GM23248 (cell line): ENCODE data around the gene HMG20B.

Experiments used
- EZH2 ChIP-seq: fragments of 200-600 bp; sonication (generic); IDR thresholded peaks from 2 replicates; pipeline ENCODE4 v1.6.1; 2018; ENCODE audit warnings: antibody characterized with exemption, mild to moderate bottlenecking; ENCODE audit not compliant: insufficient read depth, poor library complexity, severe bottlenecking
- EZH2phosphoT487 ChIP-seq: fragments of 200-600 bp; sonication (generic); IDR thresholded peaks from 2 replicates; pipeline ENCODE4 v1.6.1; 2018; ENCODE audit warnings: antibody characterized with exemption, moderate library complexity, mild to moderate bottlenecking, low read depth; ENCODE audit not compliant: insufficient read depth

DNA sequence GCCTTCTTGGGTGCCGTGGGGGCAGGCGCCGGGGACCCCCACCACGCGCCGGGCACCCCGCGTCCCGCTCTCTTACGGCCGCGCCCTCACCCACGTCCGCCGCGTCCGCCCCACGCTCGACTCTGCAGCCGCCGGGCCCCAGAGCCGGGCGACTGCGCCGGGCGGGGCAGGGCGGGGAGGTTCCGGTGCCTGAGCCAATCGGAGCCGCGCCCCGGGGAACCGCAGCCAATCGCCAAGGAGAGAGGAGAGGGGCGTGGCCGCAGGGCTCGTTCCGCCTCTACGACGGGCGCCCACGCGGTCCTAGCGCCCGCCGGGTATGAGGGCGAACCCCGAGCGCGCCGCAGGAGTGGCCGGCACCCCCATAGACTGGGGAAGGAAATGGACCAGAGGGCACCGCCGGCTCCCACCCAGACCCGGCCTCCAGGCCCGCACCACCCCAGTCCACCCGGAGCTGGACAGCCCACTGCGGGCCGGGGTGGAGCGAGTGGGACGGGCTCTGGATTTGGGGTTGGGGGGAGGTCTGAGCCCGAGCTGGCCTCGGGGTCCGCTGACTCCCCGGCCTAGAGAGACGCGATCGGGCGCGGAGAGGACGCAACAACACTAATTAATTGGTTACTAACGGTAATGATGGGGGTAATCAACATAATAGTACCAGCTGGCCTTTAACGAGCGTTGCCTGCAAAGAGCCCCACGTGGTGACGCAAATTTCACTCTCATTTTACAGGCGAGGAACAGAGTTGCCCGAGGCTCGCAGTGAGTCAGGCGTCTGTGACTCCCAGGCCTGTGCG lies 15.1 kb upstream of the HMG20B start, which contains the start of gene MFSD12:
- TF ChIP-seq EZH2 = no peak
- TF ChIP-seq EZH2phosphoT487 = no peak
